PFSK-1 (cell line): ENCODE measurements around the gene KIF6.

ENCODE experiments used
- FOXP2 ChIP-seq: optimal IDR thresholded peaks from 2 replicates; pipeline ENCODE3; 2011; ENCODE audit warnings: borderline replicate concordance, control low read depth, inconsistent platforms; ENCODE audit not compliant: insufficient read depth; ENCODE audit errors: extremely low read length, extremely low read depth
- POLR2AphosphoS5 ChIP-seq: IDR thresholded peaks from 2 replicates; pipeline ENCODE4 v1.6.1; 2012; ENCODE audit warnings: low read depth, mild to moderate bottlenecking, control low read depth, low read length, moderate library complexity
- REST ChIP-seq, 2 experiments: IDR thresholded peaks; 2 replicates each; pipeline versions ENCODE4 v1.6.1 to v1.8.0; 2011 to 2012; ENCODE audit warnings: low read depth in 2 of 2, low read length in 2 of 2, control low read depth in 1 of 2, inconsistent platforms in 1 of 2, mild to moderate bottlenecking in 1 of 2, moderate library complexity in 1 of 2; ENCODE audit not compliant: insufficient read depth in 1 of 2
- SIN3A ChIP-seq: IDR thresholded peaks from 2 replicates; pipeline ENCODE4 v1.6.1; 2012; ENCODE audit warnings: mild to moderate bottlenecking, low read length, moderate library complexity, borderline replicate concordance; ENCODE audit not compliant: insufficient read depth
- TAF1 ChIP-seq: IDR thresholded peaks from 2 replicates; pipeline ENCODE4 v1.6.1; 2012; ENCODE audit warnings: low read length, control low read depth, borderline replicate concordance; ENCODE audit not compliant: insufficient read depth

KIF6 gene

GRCh38 chr6:39300739-39301138, 424.5 kb downstream of the KIF6 start:
- no peak for TF ChIP-seq REST (IDR thresholded peaks at IDR 0.05; ENCODE audit: insufficient read depth in 1 of 2, low read depth in 2 of 2, low read length in 2 of 2)
- TF ChIP-seq SIN3A = no peak
- TF ChIP-seq TAF1 = no peak
- no peak for TF ChIP-seq POLR2AphosphoS5
- no peak for TF ChIP-seq FOXP2

GRCh38 chr6:39298061-39298460, 427.1 kb downstream of the KIF6 start:
- TF ChIP-seq REST (IDR thresholded peaks at IDR 0.05; ENCODE audit: insufficient read depth in 1 of 2, low read depth in 2 of 2, low read length in 2 of 2) (no peak), SIN3A (no peak), TAF1 (no peak), FOXP2 (no peak), POLR2AphosphoS5 (no peak)

GRCh38 chr6:39296745-39297640, 428.2 kb downstream of the KIF6 start:
- TF ChIP-seq SIN3A (no peak), POLR2AphosphoS5 (no peak), FOXP2 (no peak), REST (IDR thresholded peaks at IDR 0.05; ENCODE audit: insufficient read depth in 1 of 2, low read depth in 2 of 2, low read length in 2 of 2) (no peak), TAF1 (no peak)

- TF ChIP-seq SIN3A (no peak), TAF1 (no peak), POLR2AphosphoS5 (no peak), REST (IDR thresholded peaks at IDR 0.05; ENCODE audit: insufficient read depth in 1 of 2, low read depth in 2 of 2, low read length in 2 of 2) (no peak), FOXP2 (no peak)
These were observed 429.6 kb downstream of the KIF6 start for GRCh38 chr6:39295611-39296011.
